ENCODE results near the gene DNAI7. TPM values are rescaled to one million over a fixed set of nuclear protein-coding genes. Genes with fewer than 3 reads are reported as not detected.

DNAI7 gene
- total and polyA plus RNA-seq, 2 of the 8 experiments (the other 6 are each of a cell fraction or from before 2014, with no cell fraction given), result 0.12 to 0.28 TPM

- TF ChIP-seq EZH2 (IDR thresholded peaks at IDR 0.05; ENCODE audit: low read depth, low read length, severe bottlenecking) (no peak), CEBPB (IDR thresholded peaks at IDR 0.05; ENCODE audit: low read depth, low read length) (no peak), POLR2AphosphoS5 (IDR thresholded peaks at IDR 0.05; ENCODE audit: low read depth, low read length) (no peak), SRF (IDR thresholded peaks at IDR 0.05; ENCODE audit: low read depth, low read length) (no peak), ATF2 (IDR thresholded peaks at IDR 0.05; ENCODE audit: low read length) (no peak), CTCF (IDR thresholded peaks at IDR 0.05; ENCODE audit: control extremely low read depth in 1 of 3, insufficient read depth in 1 of 3, low read depth in 1 of 3, low read length in 3 of 3) (no peak)
These were observed 41.2 kb upstream of the DNAI7 start (continued) for GRCh38 chr12:25236190-25236589.
